ENCODE measurements around the gene MEN1. TPM values are rescaled to one million over a fixed set of nuclear protein-coding genes. Genes with fewer than 3 reads are reported as not detected.
A peak's percentile ranks its signal among the peaks of the same experiment; 100 is the strongest.

Gene MEN1
- total and polyA plus RNA-seq, 7 donors: 7.2 to 21.2 (median 10.8) TPM

GRCh38 chr11:64801561-64802369 lies 8.6 kb downstream of the MEN1 start:
- Histone ChIP-seq H3K4me1 (peaks cover 7% of the 10 kb centered on the region), H3K36me3 (ENCODE audit: insufficient read depth in 1 of 2, low read depth in 1 of 2) (peaks cover 0 to 37% of the 10 kb centered on the region in 2 donors), H3K4me3 (peak overlapping the region; percentile 66), H3K27me3 (ENCODE audit: insufficient read depth in 3 of 3, low read length in 2 of 3) (no peaks in the 10 kb centered on the region), H3K27ac (peak overlapping the region; percentile 60), H3K9me3 (no peaks in the 10 kb centered on the region)
- 47 to 68% (median 57%) methylated on average over 10 to 13 of the region's 13 CpGs for WGBS, 3 donors
- no peak for ATAC-seq
- no peak for DNase-seq
- no peak for TF ChIP-seq CTCF (IDR thresholded peaks at IDR 0.05)
- intact Hi-C loops (cut with DNase I): no loop called here

- intact Hi-C loops (cut with DNase I): no loop called here
- H3K4me3 ChIP-seq: no peak overlapping the region
- ATAC-seq (no peak), DNase-seq (no peak)
- TF ChIP-seq CTCF (IDR thresholded peaks at IDR 0.05): no peak
- H3K36me3 ChIP-seq (ENCODE audit: insufficient read depth in 1 of 2, low read depth in 1 of 2): peaks cover 0 to 36% of the 10 kb centered on the region in 2 donors
- 56 to 72% (median 60%) methylated on average over 9 of the region's 9 CpGs for WGBS, 3 donors
- no peaks in the 10 kb centered on the region for H3K9me3 ChIP-seq
- no peaks in the 10 kb centered on the region for H3K27me3 ChIP-seq (ENCODE audit: insufficient read depth in 3 of 3, low read length in 2 of 3)
- H3K27ac ChIP-seq: peak overlapping the region; percentile 60
- H3K4me1 ChIP-seq: peaks cover 7% of the 10 kb centered on the region
Measured at GRCh38 chr11:64801158-64801464, 9.2 kb downstream of the MEN1 start.

GRCh38 chr11:64800303-64801157 lies 9.8 kb downstream of the MEN1 start:
- H3K27ac ChIP-seq: peak overlapping the region; percentile 60
- H3K27me3 ChIP-seq (ENCODE audit: insufficient read depth in 3 of 3, low read length in 2 of 3): no peaks in the 10 kb centered on the region
- peaks cover 7% of the 10 kb centered on the region for H3K4me1 ChIP-seq
- H3K4me3 ChIP-seq: no peak overlapping the region
- ATAC-seq: no peak
- peaks cover 0 to 33% of the 10 kb centered on the region in 2 donors for H3K36me3 ChIP-seq (ENCODE audit: insufficient read depth in 1 of 2, low read depth in 1 of 2)
- TF ChIP-seq CTCF (IDR thresholded peaks at IDR 0.05): no peak
- no peak for DNase-seq
- intact Hi-C loops (cut with DNase I): no loop called here
- 78 to 82% (median 80%) methylated on average over 25 to 26 of the region's 26 CpGs for WGBS, 3 donors
- H3K9me3 ChIP-seq: no peaks in the 10 kb centered on the region

- Histone ChIP-seq H3K4me3 (no peak overlapping the region), H3K36me3 (ENCODE audit: insufficient read depth in 1 of 2, low read depth in 1 of 2) (peaks cover 0 to 25% of the 10 kb centered on the region in 2 donors), H3K27ac (no peak overlapping the region), H3K4me1 (peaks cover 7% of the 10 kb centered on the region), H3K27me3 (ENCODE audit: insufficient read depth in 3 of 3, low read length in 2 of 3) (no peaks in the 10 kb centered on the region), H3K9me3 (no peaks in the 10 kb centered on the region)
- WGBS, 3 donors: 61 to 73% (median 68%) methylated on average over 14 of the region's 14 CpGs
- no peak for TF ChIP-seq CTCF (IDR thresholded peaks at IDR 0.05)
- DNase-seq: peak in 1 of 2 donors; percentile 34
- intact Hi-C loops (cut with DNase I): no loop called here
- no peak for ATAC-seq
Measured at GRCh38 chr11:64799623-64800302, 10.6 kb downstream of the MEN1 start.
